CD4-positive, alpha-beta T cell treated with Interferon alpha-2 for 1 hour (primary cell): ENCODE results near the gene GAK.
"Not testable (repeated sequence)": the region's sequence is repeated elsewhere in the genome, so short reads cannot be mapped to it uniquely, and the experiment has no call there.

Experiments
- DNase-seq, 2 donors: peaks; one replicate each; pipeline ENCODE4 v3.0.0-alpha.2; 2020 to 2022

The GAK gene

GRCh38 chr4:808860-809570 lies 123.1 kb downstream of the GAK start:
- no peak for DNase-seq

DNA sequence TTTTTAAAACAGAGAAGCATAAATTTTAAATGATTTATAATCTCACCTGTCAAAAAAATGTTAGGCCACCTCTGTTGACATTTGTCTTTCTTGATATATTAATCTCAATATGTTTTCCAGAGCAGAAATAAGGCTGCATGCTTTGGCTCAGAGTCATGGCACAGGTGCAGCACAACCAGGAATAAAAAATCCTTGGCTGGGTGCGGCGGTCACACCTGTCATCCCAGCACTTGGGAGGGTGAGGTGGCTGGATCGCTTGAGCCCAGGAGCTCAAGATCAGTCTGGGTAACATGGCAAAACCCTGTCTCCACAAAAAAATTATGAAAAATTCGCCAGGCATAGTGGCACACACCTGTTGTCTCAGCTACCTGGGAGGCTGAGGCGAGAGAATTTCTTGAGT lies 124.3 kb downstream of the GAK start:
- DNase-seq, result no peak

DNA sequence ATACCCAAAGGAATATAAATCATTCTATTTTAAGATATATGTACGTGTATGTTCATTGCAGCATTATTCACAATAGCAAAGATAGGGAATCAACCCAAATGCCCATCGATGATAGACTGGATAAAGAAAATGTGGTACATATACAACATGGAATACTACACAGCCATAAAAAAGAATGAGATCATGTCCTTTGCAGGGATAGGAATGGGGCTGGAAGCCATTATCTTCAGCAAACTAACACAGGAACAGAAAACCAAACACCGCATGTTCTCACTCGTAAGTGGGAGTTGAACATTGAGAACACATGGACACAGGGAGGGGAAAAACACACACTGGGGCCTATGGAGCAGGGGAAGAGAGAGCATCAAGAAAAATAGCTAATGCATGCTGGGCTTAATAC lies 125.1 kb downstream of the GAK start:
- DNase-seq, result not testable (repeated sequence)

DNA sequence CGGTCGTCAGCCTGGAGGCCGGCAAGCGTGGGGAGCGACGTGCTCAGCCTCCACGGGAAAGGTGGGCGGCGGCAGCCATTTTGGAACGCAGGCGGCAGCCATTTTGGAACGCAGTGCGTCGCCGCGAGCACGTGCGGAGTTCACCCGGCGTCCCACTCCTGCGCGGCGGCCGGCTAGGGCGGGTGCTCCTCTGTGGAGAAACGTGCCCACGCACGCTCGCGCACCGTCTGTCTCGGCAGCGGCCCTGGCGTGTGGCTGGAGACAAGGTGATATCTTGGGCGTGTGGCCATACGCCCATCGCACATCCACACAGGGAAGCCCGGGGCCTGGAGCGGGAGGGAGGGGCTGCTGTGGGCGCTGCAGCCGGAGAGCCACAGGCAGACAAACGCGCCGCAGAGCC lies 127.3 kb downstream of the GAK start:
- DNase-seq, result no peak

DNA sequence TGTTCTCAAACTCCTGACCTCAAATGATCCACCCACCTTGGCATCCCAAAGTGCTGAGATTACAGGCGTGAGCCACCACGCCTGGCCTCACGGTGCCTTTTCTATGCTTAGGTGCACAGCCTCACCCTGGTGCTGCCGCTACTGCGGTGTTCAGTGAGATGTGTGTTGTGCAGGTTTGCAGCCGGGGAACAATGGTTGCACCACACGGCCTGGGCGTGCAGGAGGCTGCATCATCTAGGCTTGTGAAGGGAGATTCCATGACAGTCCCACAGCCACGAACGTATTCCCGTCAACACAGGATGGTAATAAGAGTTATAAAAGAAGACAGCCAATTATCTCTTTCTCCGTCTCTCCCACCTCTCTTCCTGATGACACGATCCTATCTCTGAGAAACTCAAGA lies 128.2 kb downstream of the GAK start:
- DNase-seq, result no peak

DNA sequence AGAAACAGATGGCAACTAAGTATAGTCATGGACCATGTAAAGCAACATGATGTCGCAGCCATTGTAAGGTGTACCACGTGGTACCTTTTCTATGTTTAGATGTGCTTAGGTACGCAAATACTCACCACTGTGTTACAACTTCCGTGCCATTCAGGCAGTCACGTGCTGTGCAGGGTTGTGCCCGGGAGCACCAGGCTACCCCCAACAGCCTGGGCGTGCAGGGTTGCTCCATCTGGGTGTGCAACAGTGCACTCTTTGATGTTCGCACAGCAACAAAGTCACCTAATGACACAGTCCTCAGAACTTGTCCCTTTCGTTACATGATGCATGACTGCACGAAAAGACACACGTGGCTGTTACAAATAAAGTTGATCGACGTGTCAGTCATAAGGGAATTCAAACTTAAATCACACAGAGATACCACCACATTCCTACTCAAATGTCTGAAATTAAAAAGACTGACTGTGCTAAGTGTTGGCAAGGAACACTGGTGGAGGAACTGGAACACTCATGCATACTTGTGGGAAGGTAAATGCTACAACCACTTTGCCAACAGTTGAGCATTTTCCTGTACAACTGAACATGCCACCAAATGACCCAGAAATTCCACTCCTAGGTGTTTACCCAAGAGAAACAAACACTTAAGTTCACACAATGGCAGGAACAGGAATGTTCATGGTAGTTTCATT lies 130.5 kb downstream of the GAK start:
- no peak for DNase-seq
